Measurements from ENCODE around the gene PLEKHA1.

Gene PLEKHA1

GRCh38 chr10:122348512-122348911, 26.0 kb upstream of the PLEKHA1 start:
- TF ChIP-seq CTCF (conservative IDR thresholded peaks at IDR 0.05): no peak

GRCh38 chr10:122348935-122349361, 25.6 kb upstream of the PLEKHA1 start:
- H3K27ac ChIP-seq: no peak overlapping the region
- no peak for TF ChIP-seq CTCF (conservative IDR thresholded peaks at IDR 0.05)

More at GRCh38 chr10:122348512-122348911, 26.0 kb upstream of the PLEKHA1 start:
- H3K27ac ChIP-seq: no peak overlapping the region

GRCh38 chr10:122349758-122350369, 24.6 kb upstream of the PLEKHA1 start:
- TF ChIP-seq CTCF (conservative IDR thresholded peaks at IDR 0.05): no peak

GRCh38 chr10:122350893-122351292, 23.6 kb upstream of the PLEKHA1 start:
- no peak overlapping the region for H3K27ac ChIP-seq
- no peak for TF ChIP-seq CTCF (conservative IDR thresholded peaks at IDR 0.05)

More at GRCh38 chr10:122349758-122350369, 24.6 kb upstream of the PLEKHA1 start:
- H3K27ac ChIP-seq: no peak overlapping the region

- TF ChIP-seq CTCF (conservative IDR thresholded peaks at IDR 0.05): no peak
- H3K27ac ChIP-seq: no peak overlapping the region
Measured at GRCh38 chr10:122352817-122353525, 21.5 kb upstream of the PLEKHA1 start.

DNA sequence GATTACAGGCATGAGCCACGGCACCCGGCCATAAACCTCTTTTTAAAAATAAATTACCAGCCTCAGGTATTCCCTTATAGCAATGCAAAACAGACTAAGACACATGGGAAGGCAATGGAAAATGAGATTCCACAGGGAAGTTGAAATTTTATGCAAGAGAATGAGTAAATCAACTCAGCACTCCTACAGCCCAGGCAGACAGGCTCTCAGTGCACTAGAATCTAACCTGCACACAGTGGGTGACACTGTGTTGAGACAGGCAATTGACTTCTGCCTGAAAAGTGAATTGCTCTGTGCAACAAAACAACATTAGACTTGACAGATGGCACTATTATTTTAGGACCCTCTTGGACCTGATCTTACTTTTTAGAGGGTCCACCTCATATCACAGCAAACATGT, 20.1 kb upstream of the PLEKHA1 start:
- TF ChIP-seq CTCF (conservative IDR thresholded peaks at IDR 0.05): no peak
- no peak overlapping the region for H3K27ac ChIP-seq

- no peak overlapping the region for H3K27ac ChIP-seq
- no peak for TF ChIP-seq CTCF (conservative IDR thresholded peaks at IDR 0.05)
Measured at GRCh38 chr10:122357685-122358084, 16.8 kb upstream of the PLEKHA1 start.

Measured in VCaP (cell line).